HepG2 (cell line): ENCODE results near the gene ALDH3A1. TPM values are rescaled to one million over a fixed set of nuclear protein-coding genes. Genes with fewer than 3 reads are reported as not detected.

Experiments
- ATAC-seq: fragments of 200-7000 bp; cut with Tn5 transposase; 3 replicates; pipeline ENCODE4 v1.9.1; 2020; ENCODE audit warnings: mild to moderate bottlenecking, moderate library complexity
- BruUV-seq: library from RNA; stranded (reverse); fragments of 400-500 nt; replicated peaks from 2 replicates; lab custom pipeline; 2021; lab: Mats Ljungman, UMichigan
- CTCF ChIA-PET: fragments of 300-600 bp; formaldehyde crosslinking; extraction: SDS; loops from one replicate; lab custom pipeline; 2021; ENCODE audit warnings: low total read pairs, inconsistent platforms, low intra/inter-chr PET ratio; lab: Yijun Ruan, JAX
- POLR2A ChIA-PET: fragments of 350-600 bp; sonication (Branson Sonifier 250); formaldehyde crosslinking; loops from one replicate; lab custom pipeline; 2020; ENCODE audit warnings: antibody characterized with exemption, inconsistent platforms; lab: Yijun Ruan, JAX
- DNase-seq: peaks from one replicate; pipeline ENCODE4 v3.0.0-alpha.2; 2015; ENCODE audit warnings: low spot score
- FAIRE-seq: peaks from 3 replicates; lab custom pipeline; 2011; peaks lifted over from hg19 to GRCh38; lab: Jason Lieb, UNC
- H2AFZ ChIP-seq: one replicate; pipeline ENCODE4 v1.6.1; 2011; ENCODE audit warnings: low read length, inconsistent platforms
- H3K27ac ChIP-seq: fragments of 300-600 bp; 3 replicates; pipeline ENCODE4 v1.8.0; 2011; ENCODE audit warnings: mixed run types, mild to moderate bottlenecking, mixed read lengths, low read length, inconsistent platforms; ENCODE audit not compliant: insufficient read depth; ENCODE audit errors: extremely low read length
- H3K27me3 ChIP-seq, 2 experiments: fragments of 200-600 bp in 1 of 2; 2 replicates in 1 of 2; 3 replicates in 1 of 2; pipeline versions ENCODE4 v1.6.0 to v1.8.0; 2011; ENCODE audit warnings: low read length in 2 of 2, mild to moderate bottlenecking in 2 of 2, moderate library complexity in 2 of 2, inconsistent platforms in 1 of 2; ENCODE audit not compliant: insufficient read depth in 2 of 2, control insufficient read depth in 1 of 2
- H3K36me3 ChIP-seq, 2 experiments: fragments of 200-600 bp in 1 of 2; replicated peaks in 1 of 2; 2 replicates in 1 of 2; 3 replicates in 1 of 2; pipeline versions ENCODE4 v1.5.1 to v1.8.0; 2011; ENCODE audit warnings: low read length in 2 of 2, inconsistent platforms in 1 of 2; ENCODE audit not compliant: insufficient read depth in 2 of 2, control insufficient read depth in 1 of 2
- H3K4me1 ChIP-seq: 2 replicates; pipeline ENCODE4 v1.5.1; 2012; ENCODE audit warnings: low read length, inconsistent platforms; ENCODE audit not compliant: insufficient read depth
- H3K4me2 ChIP-seq: 2 replicates; pipeline ENCODE4 v1.6.0; 2011; ENCODE audit warnings: low read depth, low read length, inconsistent platforms
- H3K4me3 ChIP-seq, 3 experiments: fragments of 200-600 bp in 1 of 3; sonication (generic), shearing (Covaris generic) in 1 of 3; replicated peaks in 1 of 3; 2 replicates each; pipeline ENCODE4 v1.5.1; 2011 to 2016; ENCODE audit warnings: low read length in 3 of 3, inconsistent platforms in 2 of 3, low read depth in 2 of 3, mild to moderate bottlenecking in 2 of 3, control low read depth in 1 of 3, mixed read lengths in 1 of 3; ENCODE audit not compliant: insufficient read depth in 1 of 3
- H3K79me2 ChIP-seq: one replicate; pipeline ENCODE4 v1.6.1; 2011; ENCODE audit warnings: low read length, inconsistent platforms; ENCODE audit not compliant: insufficient read depth
- H3K9ac ChIP-seq: 2 replicates; pipeline ENCODE4 v1.6.0; 2011; ENCODE audit warnings: mild to moderate bottlenecking, low read depth, low read length, inconsistent platforms; ENCODE audit not compliant: insufficient read depth
- H3K9me3 ChIP-seq: 2 replicates; pipeline ENCODE4 v1.5.1; 2012; ENCODE audit warnings: mild to moderate bottlenecking, low read length
- H4K20me1 ChIP-seq: 2 replicates; pipeline ENCODE4 v1.6.0; 2011; ENCODE audit warnings: inconsistent platforms, mild to moderate bottlenecking, low read length, moderate library complexity; ENCODE audit not compliant: insufficient read depth
- AGO1 ChIP-seq: fragments of 200-400 bp; formaldehyde crosslinking; IDR thresholded peaks from 2 replicates; pipeline ENCODE4 v1.6.1; 2017; ENCODE audit warnings: mild to moderate bottlenecking, low read depth, low read length, moderate library complexity; ENCODE audit not compliant: poor library complexity, severe bottlenecking
- ARID5B ChIP-seq: IDR thresholded peaks from 2 replicates; pipeline ENCODE4 v1.4.0; 2020; ENCODE audit warnings: mild to moderate bottlenecking, missing genetic modification reagents
- BCL6 ChIP-seq: IDR thresholded peaks from 2 replicates; pipeline ENCODE4 v1.6.1; 2016; ENCODE audit warnings: missing genetic modification reagents, missing compliant biosample characterization
- ERF ChIP-seq: IDR thresholded peaks from 2 replicates; pipeline ENCODE4 v1.6.1; 2018; ENCODE audit warnings: missing biosample characterization, missing genetic modification reagents
- GFI1 ChIP-seq: sonication (generic); formaldehyde crosslinking; IDR thresholded peaks from 2 replicates; pipeline ENCODE4 v1.5.0; 2020; ENCODE audit warnings: missing genetic modification reagents, mild to moderate bottlenecking, borderline replicate concordance
- MEIS2 ChIP-seq: sonication (generic); formaldehyde crosslinking; IDR thresholded peaks from 2 replicates; pipeline ENCODE4 v1.9.0; 2021; ENCODE audit warnings: mild to moderate bottlenecking, missing genetic modification reagents
- NR2F1 ChIP-seq, 2 experiments: fragments of 450-650 bp in 1 of 2; formaldehyde crosslinking in 1 of 2; IDR thresholded peaks; 2 replicates each; pipeline versions ENCODE4 v1.5.0 to v1.6.1; 2016 to 2020; ENCODE audit warnings: mild to moderate bottlenecking in 1 of 2, missing compliant biosample characterization in 1 of 2, missing genetic modification reagents in 1 of 2, moderate library complexity in 1 of 2
- PPARG ChIP-seq: conservative IDR thresholded peaks from 2 replicates; pipeline ENCODE4 v1.6.1; 2016; ENCODE audit warnings: missing biosample characterization, missing genetic modification reagents
- RXRB ChIP-seq: IDR thresholded peaks from 2 replicates; pipeline ENCODE4 v1.6.1; 2016; ENCODE audit warnings: borderline replicate concordance, missing genetic modification reagents, missing compliant biosample characterization
- SAP130 ChIP-seq: IDR thresholded peaks from 2 replicates; pipeline ENCODE4 v1.6.1; 2016; ENCODE audit warnings: low read depth
- SOX13 ChIP-seq, 3 experiments: fragments of 450-650 bp in 1 of 3; sonication (generic) in 1 of 3; formaldehyde crosslinking in 1 of 3; IDR thresholded peaks in 2 of 3; conservative IDR thresholded peaks in 1 of 3; 2 replicates each; pipeline versions ENCODE4 v1.5.0 to v1.6.1; 2016 to 2020; ENCODE audit warnings: antibody characterized with exemption in 1 of 3, mild to moderate bottlenecking in 1 of 3, missing compliant biosample characterization in 1 of 3, missing genetic modification reagents in 1 of 3, moderate library complexity in 1 of 3
- TEAD3 ChIP-seq: optimal IDR thresholded peaks from 2 replicates; pipeline ENCODE3; 2016; ENCODE audit warnings: borderline replicate concordance
- UBTF ChIP-seq: sonication (generic); formaldehyde crosslinking; IDR thresholded peaks from 2 replicates; pipeline ENCODE4 v1.4.0; 2020; ENCODE audit warnings: mild to moderate bottlenecking, missing genetic modification reagents
- whole genome bisulfite sequencing: methylation state at CpG from one replicate; pipeline ENCODE4 v1.1.6; 2017; ENCODE audit warnings: low lambda C conversion rate; 5-methylcytosine and 5-hydroxymethylcytosine counted together
- in situ Hi-C: cut with HindIII; loops from 2 replicates; pipeline ENCODE4 v1.10.0; 2017; ENCODE audit warnings: low pct_unique_long_range_greater_than_20kb; ENCODE audit not compliant: extremely low pct_ligation_motif_present
- intact Hi-C: fragments of 100-400 bp; cut with micrococcal nuclease; formaldehyde crosslinking; loops from one replicate; pipeline ENCODE4 v1.10.0; 2022; ENCODE audit not compliant: unreplicated experiment
- polyA plus RNA-seq, 8 experiments: library from polyadenylated mRNA; depleted of rRNA in 3 of 8; stranded (reverse) in 7 of 8; unstranded in 1 of 8; fragments of >200 nt; fragmentation: Illumina TruSeq in 4 of 8; extraction: Trizol in 4 of 8; gene quantifications; 2 replicates each; pipeline versions ENCODE4 v1.2.1 to v1.2.3, GENCODE V29; 2011 to 2016; ENCODE audit warnings: low read depth in 4 of 8, missing spikeins in 1 of 8, mixed read lengths in 1 of 8; ENCODE audit not compliant: insufficient read depth in 1 of 8
- total RNA-seq, 5 experiments: library from RNA; depleted of rRNA; stranded (reverse); fragments of >200 nt; fragmentation: Illumina TruSeq; extraction: Trizol; gene quantifications; 2 replicates each; pipeline ENCODE4 v1.2.3, GENCODE V29; 2016; ENCODE audit warnings: low read depth in 1 of 5

ALDH3A1 gene
- total and polyA plus RNA-seq, 2 of the 13 experiments (the other 11 are each of a cell fraction or from before 2014, with no cell fraction given) = 0.07 to 0.62 TPM

- H3K4me1 ChIP-seq = peaks cover 60% of the 10 kb centered on the region
- no peaks in the 10 kb centered on the region for H3K9me3 ChIP-seq
- WGBS = 3% methylated on average over 4 of the region's 4 CpGs
- POLR2A ChIA-PET = interaction anchor here (0.9 to 1.1 kb wide), 4 partner anchors 26 to 55 kb away, joined by 3 to 4 read pairs (median 3); partner anchors contain the start of gene ALDH3A2
- H3K27me3 ChIP-seq = peaks cover 0 to 10% of the 10 kb centered on the region in 2 experiments; a peak in 4 of 5 replicates
- CTCF ChIA-PET = no interaction called here
- H3K4me2 ChIP-seq = peak overlapping the region; percentile 91
- H3K36me3 ChIP-seq = no peaks in the 10 kb centered on the region
- FAIRE-seq = peak; percentile 4
- no TSS peak for BruUV-seq
- H3K4me3 ChIP-seq = no peak overlapping the region
- peak; percentile 17; the same call in 2 of the 3 replicates for ATAC-seq
- no peaks in the 10 kb centered on the region for H3K79me2 ChIP-seq
- no peak overlapping the region for H3K9ac ChIP-seq
- H2AFZ ChIP-seq = no peak overlapping the region
- in situ Hi-C loops = loop anchor here (25.0 kb wide), 1 partner anchor 190 kb away; no protein-coding TSS in a partner anchor
- DNase-seq = peak; percentile 71
- H4K20me1 ChIP-seq = no peaks in the 10 kb centered on the region
- no peak overlapping the region for H3K27ac ChIP-seq
- intact Hi-C loops = loop anchor here (2.0 kb wide), 1 partner anchor 61 kb away; no protein-coding TSS in a partner anchor
- peak; percentile 72 to 73; a peak in 3 of 4 replicates for TF ChIP-seq NR2F1 (CRISPR knock-in tag; IDR thresholded peaks at IDR 0.05)
- TF ChIP-seq ARID5B (CRISPR knock-in tag) = peak; percentile 69
- no peak for TF ChIP-seq SOX13 (IDR thresholded peaks at IDR 0.05)
- peak in 1 of 2 experiments; percentile 38; a peak in 1 of 4 replicates for TF ChIP-seq SOX13 (CRISPR knock-in tag; conservative IDR thresholded peaks at IDR 0.05 in 1 of 2, IDR thresholded peaks at IDR 0.05 in 1 of 2)
- TF ChIP-seq SAP130 (CRISPR knock-in tag) = peak; percentile 58; the same call in 1 of the 2 replicates
- TF ChIP-seq BCL6 (CRISPR knock-in tag) = peak; percentile 55; the same call in 1 of the 2 replicates
- TF ChIP-seq AGO1 = no peak
- 0 out of 2 replicates have a peak, but pooled peaks have one; percentile 52 for TF ChIP-seq ERF
- peak; percentile 38 for TF ChIP-seq PPARG
- TF ChIP-seq UBTF (CRISPR knock-in tag) = no peak
- TF ChIP-seq MEIS2 = peak; percentile 68; the same call in 1 of the 2 replicates
- TF ChIP-seq TEAD3 = peak; percentile 57
- peak; percentile 74 for TF ChIP-seq GFI1 (CRISPR knock-in tag)
- TF ChIP-seq RXRB (CRISPR knock-in tag) = peak; percentile 49; the same call in 1 of the 2 replicates
Measured at GRCh38 chr17:19702217-19702641, 45.9 kb downstream of the ALDH3A1 start.
